Suprapubic skin (tissue), 4 donors: ENCODE results near the gene AKIP1. TPM values are rescaled to one million over a fixed set of nuclear protein-coding genes. Genes with fewer than 3 reads are reported as not detected.
"Not testable (repeated sequence)": the region's sequence is repeated elsewhere in the genome, so short reads cannot be mapped to it uniquely, and the experiment has no call there.

Source experiments
- DNase-seq, 2 donors: peaks; one replicate each; pipeline ENCODE4 v3.0.0-alpha.2; 2019; ENCODE audit warnings: low spot score in 2 of 2
- H3K27ac ChIP-seq: fragments of 200-600 bp; sonication (generic); one replicate; pipeline ENCODE4 v1.5.1; 2019
- H3K27me3 ChIP-seq: fragments of 200-600 bp; sonication (generic); one replicate; pipeline ENCODE4 v1.5.1; 2019
- H3K36me3 ChIP-seq: fragments of 200-600 bp; sonication (generic); one replicate; pipeline ENCODE4 v1.5.1; 2019
- H3K4me1 ChIP-seq: fragments of 200-600 bp; sonication (generic); one replicate; pipeline ENCODE4 v1.5.1; 2019
- H3K4me3 ChIP-seq: fragments of 200-600 bp; sonication (generic); one replicate; pipeline ENCODE4 v1.5.1; 2019; ENCODE audit warnings: mild to moderate bottlenecking
- H3K9me3 ChIP-seq: fragments of 200-600 bp; sonication (generic); one replicate; pipeline ENCODE4 v1.5.1; 2019
- EP300 ChIP-seq: sonication (generic); formaldehyde crosslinking; IDR thresholded peaks from one replicate; pipeline ENCODE4 v1.6.1; 2017; ENCODE audit warnings: antibody characterized with exemption
- POLR2A ChIP-seq, 2 donors: fragments of 450-650 bp; IDR thresholded peaks; one replicate each; pipeline ENCODE4 v1.6.1; 2017; ENCODE audit warnings: antibody characterized with exemption in 2 of 2, mild to moderate bottlenecking in 2 of 2, moderate library complexity in 2 of 2
- POLR2AphosphoS5 ChIP-seq, 3 donors: sonication (generic); formaldehyde crosslinking; IDR thresholded peaks; one replicate each; pipeline ENCODE4 v1.6.1; 2017; ENCODE audit warnings: antibody characterized with exemption in 3 of 3
- WGBS: methylation state at CpG from one replicate; pipeline ENCODE4 v1.1.5; 2018; 5-methylcytosine and 5-hydroxymethylcytosine counted together
- total RNA-seq, 4 donors: library from RNA; depleted of rRNA; stranded (reverse); fragments of >200 nt; gene quantifications; one replicate each; pipeline ENCODE4 v1.1.0, GENCODE V29; 2016
- TF ChIP-seq, protein P1 (sequence below), 2 donors: fragments of 200-600 bp in 1 of 2; fragments of 450-650 bp in 1 of 2; sonication (generic) in 1 of 2; IDR thresholded peaks; one replicate each; pipeline ENCODE4 v1.5.1; 2016 to 2019; ENCODE audit warnings: antibody characterized with exemption in 2 of 2, mild to moderate bottlenecking in 1 of 2, moderate library complexity in 1 of 2

Gene AKIP1
- total RNA-seq, 4 donors from 2014 or later: 4.6 to 15.7 (median 11.3) TPM

DNA sequence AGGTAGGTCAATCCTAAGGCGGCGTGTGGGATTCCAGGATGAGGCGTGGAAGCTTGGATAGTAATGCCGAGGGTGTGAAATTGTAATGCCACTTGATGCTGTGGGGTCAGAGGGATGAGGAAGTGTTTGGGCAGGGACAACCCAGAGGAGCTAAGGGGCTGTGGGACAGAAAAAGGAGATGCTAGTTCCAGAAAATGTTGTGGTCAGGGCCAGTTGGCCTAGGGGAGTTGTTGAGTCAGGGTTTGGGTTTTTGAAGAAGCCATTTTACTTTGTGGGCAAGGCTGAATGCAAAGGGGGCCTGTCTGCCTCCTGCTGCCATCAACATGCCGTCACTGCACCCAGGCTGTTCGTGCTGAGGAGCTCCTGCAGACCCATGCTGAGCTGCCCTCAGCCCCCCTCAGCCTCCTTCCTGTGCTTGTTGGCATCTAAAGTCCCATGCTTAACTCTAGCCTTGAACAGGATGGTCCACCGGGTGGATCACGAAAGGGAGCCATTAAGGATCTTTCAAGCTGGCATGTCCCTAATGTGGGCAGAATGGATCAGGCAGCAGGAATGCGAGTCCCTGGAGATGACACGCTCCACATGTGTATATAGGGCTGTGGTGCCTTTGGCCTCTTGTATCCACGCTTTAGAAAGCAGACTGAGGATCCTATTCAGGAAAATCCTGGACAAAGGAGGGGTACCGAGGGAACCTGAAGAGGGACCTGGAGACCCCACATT is 19.6 kb downstream of the AKIP1 start:
- Histone ChIP-seq H3K9me3 (no peaks in the 10 kb centered on the region), H3K27me3 (no peaks in the 10 kb centered on the region), H3K27ac (no peak overlapping the region), H3K36me3 (no peaks in the 10 kb centered on the region), H3K4me1 (no peaks in the 10 kb centered on the region), H3K4me3 (no peak overlapping the region)
- WGBS: 84% methylated on average over 10 of the region's 12 CpGs
- TF ChIP-seq, protein P1, sequence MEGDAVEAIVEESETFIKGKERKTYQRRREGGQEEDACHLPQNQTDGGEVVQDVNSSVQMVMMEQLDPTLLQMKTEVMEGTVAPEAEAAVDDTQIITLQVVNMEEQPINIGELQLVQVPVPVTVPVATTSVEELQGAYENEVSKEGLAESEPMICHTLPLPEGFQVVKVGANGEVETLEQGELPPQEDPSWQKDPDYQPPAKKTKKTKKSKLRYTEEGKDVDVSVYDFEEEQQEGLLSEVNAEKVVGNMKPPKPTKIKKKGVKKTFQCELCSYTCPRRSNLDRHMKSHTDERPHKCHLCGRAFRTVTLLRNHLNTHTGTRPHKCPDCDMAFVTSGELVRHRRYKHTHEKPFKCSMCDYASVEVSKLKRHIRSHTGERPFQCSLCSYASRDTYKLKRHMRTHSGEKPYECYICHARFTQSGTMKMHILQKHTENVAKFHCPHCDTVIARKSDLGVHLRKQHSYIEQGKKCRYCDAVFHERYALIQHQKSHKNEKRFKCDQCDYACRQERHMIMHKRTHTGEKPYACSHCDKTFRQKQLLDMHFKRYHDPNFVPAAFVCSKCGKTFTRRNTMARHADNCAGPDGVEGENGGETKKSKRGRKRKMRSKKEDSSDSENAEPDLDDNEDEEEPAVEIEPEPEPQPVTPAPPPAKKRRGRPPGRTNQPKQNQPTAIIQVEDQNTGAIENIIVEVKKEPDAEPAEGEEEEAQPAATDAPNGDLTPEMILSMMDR (IDR thresholded peaks at IDR 0.05): no peak
- TF ChIP-seq POLR2A (IDR thresholded peaks at IDR 0.05): no peak
- TF ChIP-seq POLR2AphosphoS5 (IDR thresholded peaks at IDR 0.05): no peak
- no peak for TF ChIP-seq EP300
- DNase-seq: no peak

- Histone ChIP-seq H3K27ac (no peak within 1 kb of the TSS), H3K27me3 (no peaks in the 10 kb centered on the region), H3K4me3 (no peak within 1 kb of the TSS), H3K9me3 (no peaks in the 10 kb centered on the region), H3K36me3 (no peaks in the 10 kb centered on the region), H3K4me1 (no peaks in the 10 kb centered on the region)
- 87% methylated on average over 12 of the region's 12 CpGs for WGBS
- DNase-seq: no peak
- TF ChIP-seq, protein P1 (IDR thresholded peaks at IDR 0.05): no peak
- no peak for TF ChIP-seq POLR2AphosphoS5 (IDR thresholded peaks at IDR 0.05)
- TF ChIP-seq POLR2A (IDR thresholded peaks at IDR 0.05): no peak
- no peak for TF ChIP-seq EP300
Observed at GRCh38 chr11:8932564-8933180, 21.7 kb downstream of the AKIP1 start, which contains the start of gene C11orf16. TSS of gene C11orf16 (minus strand) at chr11:8932947. CDS start at chr11:8932308, 639 bp downstream.

DNA sequence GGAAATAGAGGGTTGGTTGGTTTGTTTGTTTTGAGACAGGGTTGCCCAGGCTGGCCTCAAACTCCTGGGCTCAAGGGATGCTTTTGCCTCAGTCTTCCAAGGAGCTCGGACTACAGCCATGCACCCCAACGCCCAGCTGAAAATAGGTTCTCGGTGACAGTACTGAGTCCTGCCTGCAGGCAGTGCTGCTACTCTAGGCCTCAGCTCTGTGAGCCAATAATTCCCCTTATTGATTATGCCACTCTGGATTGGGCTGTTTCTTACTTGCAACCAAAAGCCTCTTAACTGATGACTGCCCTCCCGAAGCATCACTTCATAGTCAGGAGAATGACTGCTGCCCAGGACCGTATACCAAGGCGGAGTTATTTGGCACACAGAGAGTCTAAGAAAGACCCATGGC is 22.9 kb downstream of the AKIP1 start:
- Histone ChIP-seq H3K9me3 (no peaks in the 10 kb centered on the region), H3K27me3 (no peaks in the 10 kb centered on the region), H3K36me3 (no peaks in the 10 kb centered on the region), H3K4me3 (no peak overlapping the region), H3K4me1 (no peaks in the 10 kb centered on the region), H3K27ac (no peak overlapping the region)
- no peak for DNase-seq
- 93% methylated on average over 6 of the region's 6 CpGs for whole genome bisulfite sequencing
- TF ChIP-seq, protein P1 (IDR thresholded peaks at IDR 0.05): no peak
- TF ChIP-seq EP300: no peak
- no peak for TF ChIP-seq POLR2AphosphoS5 (IDR thresholded peaks at IDR 0.05)
- TF ChIP-seq POLR2A (IDR thresholded peaks at IDR 0.05): no peak

- no peak for DNase-seq
Observed at GRCh38 chr11:8934742-8935488, 23.9 kb downstream of the AKIP1 start.

GRCh38 chr11:8935789-8936188 is 24.8 kb downstream of the AKIP1 start:
- H3K4me1 ChIP-seq, H3K27me3 ChIP-seq, H3K36me3 ChIP-seq, DNase-seq, H3K9me3 ChIP-seq, H3K4me3 ChIP-seq, H3K27ac ChIP-seq: not testable (repeated sequence)
- WGBS: 85% methylated on average over 2 of the region's 2 CpGs

More at GRCh38 chr11:8934742-8935488, 23.9 kb downstream of the AKIP1 start:
- 33% methylated on average over 14 of the region's 14 CpGs for WGBS
- Histone ChIP-seq H3K4me1 (no peaks in the 10 kb centered on the region), H3K36me3 (no peaks in the 10 kb centered on the region), H3K27ac (no peak overlapping the region), H3K4me3 (no peak overlapping the region), H3K9me3 (no peaks in the 10 kb centered on the region), H3K27me3 (no peaks in the 10 kb centered on the region)
- TF ChIP-seq POLR2A (IDR thresholded peaks at IDR 0.05): no peak
- TF ChIP-seq, protein P1 (IDR thresholded peaks at IDR 0.05): no peak
